LNCaP clone FGC (cell line): Measurements from ENCODE around the gene JAK3.

Source experiments
- DNase-seq: peaks from one replicate; pipeline ENCODE4 v3.0.0-alpha.2; 2011; ENCODE audit warnings: low read depth
- H3K4me3 ChIP-seq: 2 replicates; pipeline ENCODE4 v1.5.1; 2011; ENCODE audit warnings: mild to moderate bottlenecking, low read depth, low read length, control low read depth
- TF ChIP-seq, protein P1 (sequence below): IDR thresholded peaks from 2 replicates; pipeline ENCODE4 v1.5.1; 2012; ENCODE audit warnings: mild to moderate bottlenecking; ENCODE audit not compliant: control insufficient read depth, insufficient read depth; ENCODE audit errors: extremely low read depth

The JAK3 gene

DNA sequence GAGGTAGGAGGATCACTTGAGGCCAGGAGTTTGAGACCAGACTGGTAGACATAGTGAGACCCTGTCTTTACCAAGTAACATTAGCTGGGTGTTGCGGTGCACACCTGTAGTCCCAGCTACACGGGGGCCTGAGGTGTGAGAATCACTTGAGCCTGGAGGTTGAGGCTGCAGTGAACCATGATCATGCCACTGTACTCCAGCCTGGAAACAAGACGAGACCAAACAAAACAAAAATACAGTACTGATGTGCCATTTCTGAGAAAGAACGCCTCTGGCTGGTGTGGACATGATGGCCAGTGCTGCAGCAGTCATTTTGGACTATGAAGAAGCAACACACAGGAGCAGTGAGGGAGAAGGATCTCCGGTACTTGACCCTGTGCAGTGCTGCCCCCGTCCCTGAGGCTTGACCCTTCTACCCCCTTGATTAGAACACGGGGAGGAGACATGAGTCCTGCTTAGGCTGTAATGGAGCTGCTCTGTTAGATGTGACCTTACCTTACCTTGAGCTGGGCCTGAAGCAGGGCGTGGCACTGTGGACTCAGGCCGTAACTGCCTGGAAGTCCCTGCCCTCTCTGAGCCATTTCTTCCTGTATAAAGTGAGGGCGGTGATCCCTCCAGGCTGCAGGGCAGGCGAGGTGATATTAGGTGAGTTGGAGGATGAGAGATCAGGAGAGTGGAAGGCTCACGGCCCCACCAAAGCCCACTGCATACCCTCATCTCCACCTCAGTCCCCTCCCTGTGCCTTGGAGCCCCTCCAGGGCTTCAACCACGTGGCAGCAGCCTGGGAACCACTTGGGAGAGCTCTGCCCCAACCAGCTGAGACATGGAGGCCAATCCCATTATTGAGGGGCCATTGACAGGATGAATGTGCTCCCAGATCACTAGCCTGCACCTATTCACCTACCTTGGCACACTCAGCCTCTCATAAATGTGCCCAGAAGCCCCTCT lies 17.9 kb upstream of the JAK3 start:
- TF ChIP-seq, protein P1, sequence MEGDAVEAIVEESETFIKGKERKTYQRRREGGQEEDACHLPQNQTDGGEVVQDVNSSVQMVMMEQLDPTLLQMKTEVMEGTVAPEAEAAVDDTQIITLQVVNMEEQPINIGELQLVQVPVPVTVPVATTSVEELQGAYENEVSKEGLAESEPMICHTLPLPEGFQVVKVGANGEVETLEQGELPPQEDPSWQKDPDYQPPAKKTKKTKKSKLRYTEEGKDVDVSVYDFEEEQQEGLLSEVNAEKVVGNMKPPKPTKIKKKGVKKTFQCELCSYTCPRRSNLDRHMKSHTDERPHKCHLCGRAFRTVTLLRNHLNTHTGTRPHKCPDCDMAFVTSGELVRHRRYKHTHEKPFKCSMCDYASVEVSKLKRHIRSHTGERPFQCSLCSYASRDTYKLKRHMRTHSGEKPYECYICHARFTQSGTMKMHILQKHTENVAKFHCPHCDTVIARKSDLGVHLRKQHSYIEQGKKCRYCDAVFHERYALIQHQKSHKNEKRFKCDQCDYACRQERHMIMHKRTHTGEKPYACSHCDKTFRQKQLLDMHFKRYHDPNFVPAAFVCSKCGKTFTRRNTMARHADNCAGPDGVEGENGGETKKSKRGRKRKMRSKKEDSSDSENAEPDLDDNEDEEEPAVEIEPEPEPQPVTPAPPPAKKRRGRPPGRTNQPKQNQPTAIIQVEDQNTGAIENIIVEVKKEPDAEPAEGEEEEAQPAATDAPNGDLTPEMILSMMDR = no peak
- DNase-seq = no peak
- no peak overlapping the region for H3K4me3 ChIP-seq

DNA sequence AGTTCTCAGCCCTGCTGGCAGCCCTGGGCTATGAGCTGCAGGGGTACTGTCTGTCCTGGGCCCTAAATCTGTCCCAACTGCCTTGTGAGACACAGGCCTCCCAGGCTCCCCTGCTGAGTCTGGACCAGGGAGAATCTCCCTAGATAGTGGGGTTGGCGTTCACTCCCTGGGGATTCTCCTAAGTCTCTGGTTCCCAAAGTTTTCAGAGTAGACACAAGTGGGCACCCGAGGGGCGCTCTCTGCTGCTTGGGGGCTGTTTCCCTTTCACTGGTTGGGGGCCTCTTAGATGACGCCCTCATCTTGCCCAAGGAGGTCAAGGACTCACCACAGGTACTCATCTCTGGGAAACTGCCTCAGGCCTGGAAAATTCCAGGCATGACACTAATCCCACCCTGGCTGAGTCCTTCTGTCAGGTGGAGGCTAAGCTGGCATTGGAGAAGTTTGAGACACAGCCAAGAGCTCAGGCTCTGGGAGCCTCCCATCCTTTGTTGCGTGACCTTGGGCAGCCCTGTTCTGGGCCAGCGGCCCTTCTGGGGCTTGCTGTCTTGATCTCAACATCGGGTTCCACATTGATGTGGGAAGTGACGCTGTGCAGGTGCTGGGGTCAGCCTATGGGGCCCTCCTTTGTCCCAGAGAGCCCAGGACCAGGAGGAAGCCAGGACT lies 15.9 kb upstream of the JAK3 start:
- no peak for DNase-seq
- TF ChIP-seq, protein P1 = no peak
- H3K4me3 ChIP-seq = no peak overlapping the region

DNA sequence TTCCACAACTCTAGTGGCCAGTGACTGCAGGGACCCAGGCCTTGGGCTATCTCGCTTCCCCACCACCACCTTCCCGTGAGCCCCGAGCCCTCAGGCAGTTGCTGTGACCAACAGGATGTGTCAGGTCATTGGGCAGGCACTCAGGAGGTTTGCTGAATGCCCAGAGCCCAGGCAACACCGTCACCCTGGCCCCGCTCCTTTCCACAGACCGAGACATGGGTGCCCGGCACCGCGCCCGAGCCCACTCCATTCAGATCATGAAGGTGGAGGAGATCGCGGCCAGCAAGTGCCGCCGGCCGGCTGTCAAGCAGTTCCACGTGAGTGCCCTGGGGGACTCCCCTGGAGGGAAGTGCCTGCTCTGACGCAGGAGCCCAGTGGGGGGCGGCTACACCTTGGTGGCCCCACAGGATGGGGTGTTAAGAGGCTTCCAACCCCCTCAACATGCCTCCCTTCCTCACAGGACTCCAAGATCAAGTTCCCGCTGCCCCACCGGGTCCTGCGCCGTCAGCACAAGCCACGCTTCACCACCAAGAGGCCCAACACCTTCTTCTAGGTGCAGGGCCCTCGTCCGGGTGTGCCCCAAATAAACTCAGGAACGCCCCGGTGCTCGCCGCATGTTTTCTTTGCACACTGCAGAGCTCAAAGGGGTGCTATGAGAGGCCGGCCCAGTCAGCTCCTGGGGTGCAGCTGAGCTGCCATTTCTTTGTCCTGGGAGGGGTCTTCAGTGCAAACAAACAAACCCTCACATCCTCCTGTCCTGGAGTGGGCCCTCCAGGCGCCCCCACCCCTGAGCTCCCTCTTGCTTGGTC lies 15.1 kb upstream of the JAK3 start:
- no peak overlapping the region for H3K4me3 ChIP-seq
- no peak for DNase-seq
- TF ChIP-seq, protein P1 = no peak

DNA sequence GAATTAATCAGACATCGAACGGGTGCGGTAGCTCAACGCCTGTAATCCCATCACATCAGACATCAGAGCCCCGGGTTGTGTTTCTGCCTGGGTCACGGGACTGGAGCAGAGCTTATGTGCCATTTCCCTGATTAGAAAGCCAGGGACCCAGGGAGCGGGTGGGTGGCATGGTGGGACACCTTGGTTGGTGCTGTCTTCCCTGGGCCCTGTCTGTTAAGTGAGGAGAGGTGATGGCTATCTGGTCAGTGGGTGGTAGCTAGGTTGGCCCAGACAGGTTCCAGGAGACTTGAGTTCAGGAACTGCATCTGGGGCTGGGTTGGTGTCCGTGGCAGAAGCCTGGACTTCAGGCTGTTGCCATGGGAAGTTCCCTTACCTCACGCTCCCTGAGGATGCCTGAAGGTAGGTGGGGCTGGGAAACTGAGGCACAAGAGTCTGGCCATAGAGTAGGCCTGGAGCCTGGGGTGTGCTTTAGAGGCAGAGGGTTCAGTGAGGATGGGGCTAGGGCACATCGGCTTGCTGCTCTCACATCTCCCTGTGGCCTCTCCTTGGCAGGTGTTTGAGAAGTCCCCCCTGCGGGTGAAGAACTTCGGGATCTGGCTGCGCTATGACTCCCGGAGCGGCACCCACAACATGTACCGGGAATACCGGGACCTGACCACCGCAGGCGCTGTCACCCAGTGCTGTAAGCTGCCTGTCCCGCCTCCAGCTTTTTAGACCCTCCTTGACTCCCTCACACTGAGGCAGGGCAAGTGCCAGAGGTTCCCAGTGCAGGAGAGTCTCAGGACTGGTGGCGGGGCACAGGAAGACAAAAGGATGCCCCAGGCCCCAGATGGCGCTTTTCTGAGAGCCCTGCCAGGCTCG lies 14.0 kb upstream of the JAK3 start:
- H3K4me3 ChIP-seq = peak overlapping the region; percentile 80
- DNase-seq = no peak
- TF ChIP-seq, protein P1 = no peak

DNA sequence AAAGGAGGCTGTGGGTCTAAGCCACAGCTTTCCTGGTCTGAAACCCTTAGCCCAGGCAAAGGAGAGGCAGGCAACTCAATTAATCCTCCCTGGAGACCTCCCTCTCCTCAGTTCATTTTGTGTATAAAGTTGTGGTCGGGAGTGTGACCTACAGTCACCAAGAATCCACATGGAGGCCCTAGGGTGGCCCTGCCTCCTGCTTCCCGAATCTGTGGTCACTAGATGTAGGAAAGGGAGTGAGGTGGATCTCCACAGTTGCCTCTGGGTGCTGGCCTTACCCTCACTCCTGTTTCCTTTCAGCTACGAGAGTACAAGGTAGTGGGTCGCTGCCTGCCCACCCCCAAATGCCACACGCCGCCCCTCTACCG lies 13.2 kb upstream of the JAK3 start:
- peak overlapping the region; percentile 80 for H3K4me3 ChIP-seq
- TF ChIP-seq, protein P1 = no peak
- DNase-seq = no peak
